ENCODE data around the gene POLR1A. TPM values are rescaled to one million over a fixed set of nuclear protein-coding genes. Genes with fewer than 3 reads are reported as not detected.

Gene POLR1A
- total RNA-seq, 2 donors from 2014 or later, result 37.9 to 45.5 TPM

DNA sequence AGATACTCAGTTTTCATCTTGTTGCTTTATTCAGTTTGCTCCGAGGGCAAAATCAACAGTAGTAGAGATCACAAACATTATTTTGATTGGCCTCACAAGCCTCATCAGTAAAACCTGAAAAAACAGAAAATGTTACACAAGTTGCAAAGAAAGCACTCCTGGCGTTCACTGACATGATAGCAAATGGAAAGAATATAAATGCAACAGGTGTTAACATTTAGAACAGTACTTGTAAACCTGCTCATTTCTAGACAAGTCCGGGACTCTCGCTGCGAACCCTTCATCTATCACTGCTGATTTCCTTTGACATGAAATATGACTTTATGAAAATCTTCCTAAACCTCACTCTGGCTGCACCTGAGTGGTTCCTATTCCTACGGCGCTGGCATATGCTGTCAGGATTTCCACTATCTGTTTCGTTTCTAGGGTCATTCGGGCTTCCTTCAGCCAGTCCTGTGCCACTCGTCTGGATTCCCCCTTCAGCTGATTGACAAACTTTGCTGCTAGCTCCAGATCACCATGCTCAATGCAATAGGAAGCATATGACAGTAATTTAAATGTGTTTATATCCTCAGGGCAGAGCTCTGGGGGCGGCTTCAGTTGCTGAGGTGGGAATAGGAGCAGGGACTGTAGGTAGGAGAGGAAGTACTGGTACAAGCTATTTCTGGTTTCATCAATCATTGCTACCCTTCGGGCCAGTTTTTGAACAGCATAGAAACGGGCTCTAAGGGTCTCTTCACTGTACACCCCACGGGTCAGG, 38.4 kb upstream of the POLR1A start:
- Mint-ChIP-seq H3K27ac (no peak overlapping the region), H3K27me3 (ENCODE audit: insufficient read depth) (no peaks in the 10 kb centered on the region), H3K36me3 (ENCODE audit: low read depth) (peaks cover 73% of the 10 kb centered on the region), H3K4me1 (no peaks in the 10 kb centered on the region), H3K4me3 (no peak overlapping the region), H3K9me3 (no peaks in the 10 kb centered on the region)
- peaks cover 92% of the 10 kb centered on the region for H3K36me3 ChIP-seq (ENCODE audit: control insufficient read depth, insufficient read depth, low read length)
- no peak overlapping the region for H3K4me3 ChIP-seq (ENCODE audit: low read length)
- H3K27me3 ChIP-seq (ENCODE audit: control insufficient read depth, insufficient read depth, low read length, poor library complexity, severe bottlenecking), result no peaks in the 10 kb centered on the region
- no peak for TF ChIP-seq CTCF (conservative IDR thresholded peaks at IDR 0.05)
- no peaks in the 10 kb centered on the region for H3K9me3 ChIP-seq (ENCODE audit: control insufficient read depth, low read length)
- H3K4me1 ChIP-seq (ENCODE audit: control insufficient read depth, insufficient read depth, low read length), result peaks cover 4% of the 10 kb centered on the region
- WGBS, 2 experiments (ENCODE audit: insufficient coverage in 1 of 2, insufficient read length in 1 of 2), result 93 to 95% methylated on average over 14 of the region's 14 CpGs
- H3K27ac ChIP-seq (ENCODE audit: low read depth, low read length), result peak overlapping the region; percentile 24
- H3K9ac ChIP-seq (ENCODE audit: extremely low read depth, low read length, poor library complexity, severe bottlenecking), result no peak overlapping the region
- DNase-seq, result no peak

GRCh38 chr2:86143307-86143706, 37.6 kb upstream of the POLR1A start:
- no peak overlapping the region for H3K4me3 Mint-ChIP-seq
- H3K9me3 ChIP-seq (ENCODE audit: control insufficient read depth, low read length), result no peaks in the 10 kb centered on the region
- no peaks in the 10 kb centered on the region for H3K27me3 Mint-ChIP-seq (ENCODE audit: insufficient read depth)
- H3K4me1 ChIP-seq (ENCODE audit: control insufficient read depth, insufficient read depth, low read length), result peaks cover 4% of the 10 kb centered on the region
- H3K4me3 ChIP-seq (ENCODE audit: low read length), result no peak overlapping the region
- DNase-seq, result no peak
- 90 to 96% methylated on average over 6 of the region's 6 CpGs for WGBS, 2 experiments (ENCODE audit: insufficient coverage in 1 of 2, insufficient read length in 1 of 2)
- H3K4me1 Mint-ChIP-seq, result no peaks in the 10 kb centered on the region
- no peaks in the 10 kb centered on the region for H3K9me3 Mint-ChIP-seq
- H3K27ac ChIP-seq (ENCODE audit: low read depth, low read length), result no peak overlapping the region
- H3K27ac Mint-ChIP-seq, result peak overlapping the region; percentile 53
- H3K9ac ChIP-seq (ENCODE audit: extremely low read depth, low read length, poor library complexity, severe bottlenecking), result no peak overlapping the region
- H3K36me3 ChIP-seq (ENCODE audit: control insufficient read depth, insufficient read depth, low read length), result peaks cover 92% of the 10 kb centered on the region
- H3K36me3 Mint-ChIP-seq (ENCODE audit: low read depth), result peaks cover 73% of the 10 kb centered on the region
- TF ChIP-seq CTCF (conservative IDR thresholded peaks at IDR 0.05), result no peak
- H3K27me3 ChIP-seq (ENCODE audit: control insufficient read depth, insufficient read depth, low read length, poor library complexity, severe bottlenecking), result no peaks in the 10 kb centered on the region

GRCh38 chr2:86142436-86143257, 37.0 kb upstream of the POLR1A start:
- H3K27me3 Mint-ChIP-seq (ENCODE audit: insufficient read depth), result no peaks in the 10 kb centered on the region
- H3K9me3 Mint-ChIP-seq, result no peaks in the 10 kb centered on the region
- no peak overlapping the region for H3K4me3 Mint-ChIP-seq
- Histone ChIP-seq H3K9ac (ENCODE audit: extremely low read depth, low read length, poor library complexity, severe bottlenecking) (no peak overlapping the region), H3K4me1 (ENCODE audit: control insufficient read depth, insufficient read depth, low read length) (peaks cover 4% of the 10 kb centered on the region), H3K36me3 (ENCODE audit: control insufficient read depth, insufficient read depth, low read length) (peaks cover 92% of the 10 kb centered on the region), H3K27ac (ENCODE audit: low read depth, low read length) (no peak overlapping the region), H3K9me3 (ENCODE audit: control insufficient read depth, low read length) (no peaks in the 10 kb centered on the region), H3K4me3 (ENCODE audit: low read length) (no peak overlapping the region), H3K27me3 (ENCODE audit: control insufficient read depth, insufficient read depth, low read length, poor library complexity, severe bottlenecking) (no peaks in the 10 kb centered on the region)
- TF ChIP-seq CTCF (conservative IDR thresholded peaks at IDR 0.05), result no peak
- WGBS, 2 experiments (ENCODE audit: insufficient coverage in 1 of 2, insufficient read length in 1 of 2), result 67 to 100% methylated on average over 1 to 2 of the region's 3 CpGs
- H3K4me1 Mint-ChIP-seq, result no peaks in the 10 kb centered on the region
- H3K36me3 Mint-ChIP-seq (ENCODE audit: low read depth), result peaks cover 73% of the 10 kb centered on the region
- H3K27ac Mint-ChIP-seq, result peak overlapping the region; percentile 53
- no peak for DNase-seq

Data from endodermal cell (in vitro differentiated cells).